Ascending aorta (tissue), 2 donors: ENCODE data around the gene PLAC1. TPM values are rescaled to one million over a fixed set of nuclear protein-coding genes. Genes with fewer than 3 reads are reported as not detected.

Experiments used
- DNase-seq, 2 donors: peaks; one replicate each; pipeline ENCODE4 v3.0.0-alpha.2; 2019; ENCODE audit warnings: low spot score in 2 of 2
- H3K27ac ChIP-seq, 2 donors: fragments of 200-600 bp; sonication (generic); one replicate each; pipeline ENCODE4 v1.5.1; 2016 to 2017; ENCODE audit warnings: mild to moderate bottlenecking in 1 of 2
- H3K27me3 ChIP-seq: fragments of 200-600 bp; sonication (generic); one replicate; pipeline ENCODE4 v1.5.1; 2017
- H3K36me3 ChIP-seq, 2 donors: fragments of 200-600 bp; sonication (generic); one replicate each; pipeline ENCODE4 v1.5.1; 2016
- H3K4me1 ChIP-seq, 2 donors: fragments of 200-600 bp; sonication (generic); one replicate each; pipeline ENCODE4 v1.5.1; 2016 to 2017; ENCODE audit warnings: mild to moderate bottlenecking in 1 of 2
- H3K4me3 ChIP-seq, 2 donors: fragments of 200-600 bp; sonication (generic); one replicate each; pipeline ENCODE4 v1.5.1; 2016 to 2017; ENCODE audit warnings: mild to moderate bottlenecking in 1 of 2
- H3K9me3 ChIP-seq, 2 donors: fragments of 200-600 bp; sonication (generic); one replicate each; pipeline ENCODE4 v1.5.1; 2016
- CTCF ChIP-seq, 3 experiments: fragments of 200-600 bp in 2 of 3; fragments of 450-650 bp in 1 of 3; sonication (generic) in 2 of 3; IDR thresholded peaks; one replicate each; pipeline ENCODE4 v1.5.1; 2016 to 2019; ENCODE audit warnings: antibody characterized with exemption in 3 of 3, mild to moderate bottlenecking in 1 of 3, moderate library complexity in 1 of 3
- intact Hi-C: fragments of 100-400 bp; cut with DNase I; formaldehyde crosslinking; loops from one replicate; pipeline ENCODE4 v1.15.1; 2023
- total RNA-seq: library from RNA; depleted of rRNA; stranded (reverse); fragments of >200 nt; gene quantifications from one replicate; pipeline ENCODE4 v1.1.0, GENCODE V29; 2016

PLAC1 gene
- total RNA-seq, 1 donor from 2014 or later, result not detected

DNA sequence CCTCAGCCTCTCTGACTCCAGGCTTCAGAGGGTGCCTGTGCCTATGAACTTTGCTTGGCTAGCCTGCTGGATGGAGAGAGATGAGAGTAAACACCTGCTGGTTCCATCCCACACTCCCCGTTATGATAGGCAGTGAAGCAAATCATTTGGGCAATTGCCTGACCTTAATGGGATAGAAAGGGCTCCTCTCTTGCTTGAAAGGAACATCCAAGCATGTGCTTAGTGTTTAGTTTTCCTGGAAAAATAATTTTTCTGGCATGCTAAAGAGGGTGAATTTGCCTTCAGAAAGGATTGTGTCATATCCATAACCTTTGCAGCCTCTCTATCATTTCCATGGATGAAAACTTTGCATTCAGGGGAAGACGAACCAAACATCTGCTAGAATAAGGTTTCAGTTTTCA is 10.8 kb downstream of the PLAC1 start:
- TF ChIP-seq CTCF (IDR thresholded peaks at IDR 0.05), result no peak
- intact Hi-C loops, result no loop called here
- no peak for DNase-seq
- no peaks in the 10 kb centered on the region for H3K36me3 ChIP-seq
- H3K27me3 ChIP-seq, result no peaks in the 10 kb centered on the region
- no peak overlapping the region for H3K27ac ChIP-seq
- H3K9me3 ChIP-seq, result no peaks in the 10 kb centered on the region
- H3K4me1 ChIP-seq, result no peaks in the 10 kb centered on the region
- H3K4me3 ChIP-seq, result no peak overlapping the region

- H3K27ac ChIP-seq, result no peak overlapping the region
- no peaks in the 10 kb centered on the region for H3K36me3 ChIP-seq
- no peak for TF ChIP-seq CTCF (IDR thresholded peaks at IDR 0.05)
- H3K4me3 ChIP-seq, result no peak overlapping the region
- H3K27me3 ChIP-seq, result no peaks in the 10 kb centered on the region
- no peak for DNase-seq
- no peaks in the 10 kb centered on the region for H3K4me1 ChIP-seq
- no peaks in the 10 kb centered on the region for H3K9me3 ChIP-seq
- intact Hi-C loops, result no loop called here
Observed at GRCh38 chrX:134646691-134647090, 11.6 kb downstream of the PLAC1 start.

- intact Hi-C loops, result no loop called here
- H3K4me1 ChIP-seq, result no peaks in the 10 kb centered on the region
- no peak for TF ChIP-seq CTCF (IDR thresholded peaks at IDR 0.05)
Observed at GRCh38 chrX:134645936-134646543, 12.2 kb downstream of the PLAC1 start.

GRCh38 chrX:134642386-134642785 is 15.9 kb downstream of the PLAC1 start:
- Histone ChIP-seq H3K36me3 (no peaks in the 10 kb centered on the region), H3K9me3 (no peaks in the 10 kb centered on the region), H3K4me1 (no peaks in the 10 kb centered on the region), H3K4me3 (no peak overlapping the region), H3K27ac (no peak overlapping the region), H3K27me3 (no peaks in the 10 kb centered on the region)
- no peak for TF ChIP-seq CTCF (IDR thresholded peaks at IDR 0.05)
- intact Hi-C loops, result no loop called here
- no peak for DNase-seq

More at GRCh38 chrX:134645936-134646543, 12.2 kb downstream of the PLAC1 start:
- H3K27me3 ChIP-seq, result no peaks in the 10 kb centered on the region
- H3K36me3 ChIP-seq, result no peaks in the 10 kb centered on the region
- H3K27ac ChIP-seq, result no peak overlapping the region
- H3K4me3 ChIP-seq, result no peak overlapping the region
- H3K9me3 ChIP-seq, result no peaks in the 10 kb centered on the region
- DNase-seq, result no peak

DNA sequence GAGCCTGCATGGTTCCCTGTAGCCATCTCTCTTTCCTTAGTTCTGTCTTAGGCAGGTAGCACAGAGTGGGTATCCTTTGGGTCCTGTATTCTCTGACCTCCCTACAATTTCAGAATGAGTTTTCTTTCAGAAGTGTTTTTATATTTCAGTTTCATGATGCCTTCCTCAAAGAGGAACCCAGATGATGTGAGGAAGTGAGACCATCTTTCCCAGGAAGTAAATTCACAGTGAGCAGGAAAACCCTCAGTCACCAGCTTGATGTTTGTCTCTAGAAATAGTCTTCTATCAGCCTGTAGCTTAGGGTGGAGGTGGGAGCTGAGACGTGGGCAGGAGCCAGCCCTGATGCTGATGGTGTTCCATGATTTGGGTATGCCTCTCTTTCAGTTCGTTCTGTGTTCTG is 16.9 kb downstream of the PLAC1 start:
- H3K36me3 ChIP-seq, result no peaks in the 10 kb centered on the region
- no peak for DNase-seq

More for the DNA sequence above, 16.9 kb downstream of the PLAC1 start:
- no peak for TF ChIP-seq CTCF (IDR thresholded peaks at IDR 0.05)
- no peak overlapping the region for H3K4me3 ChIP-seq
- intact Hi-C loops, result no loop called here
- no peaks in the 10 kb centered on the region for H3K4me1 ChIP-seq
- no peaks in the 10 kb centered on the region for H3K9me3 ChIP-seq
- H3K27me3 ChIP-seq, result no peaks in the 10 kb centered on the region
- no peak overlapping the region for H3K27ac ChIP-seq
